Measurements from ENCODE around the gene ATG9A. TPM values are rescaled to one million over a fixed set of nuclear protein-coding genes. Genes with fewer than 3 reads are reported as not detected.
A peak's percentile ranks its signal among the peaks of the same experiment; 100 is the strongest.

The ATG9A gene
- total and polyA plus RNA-seq, 2 experiments from 2014 or later, result 75.1 to 85.0 TPM

DNA sequence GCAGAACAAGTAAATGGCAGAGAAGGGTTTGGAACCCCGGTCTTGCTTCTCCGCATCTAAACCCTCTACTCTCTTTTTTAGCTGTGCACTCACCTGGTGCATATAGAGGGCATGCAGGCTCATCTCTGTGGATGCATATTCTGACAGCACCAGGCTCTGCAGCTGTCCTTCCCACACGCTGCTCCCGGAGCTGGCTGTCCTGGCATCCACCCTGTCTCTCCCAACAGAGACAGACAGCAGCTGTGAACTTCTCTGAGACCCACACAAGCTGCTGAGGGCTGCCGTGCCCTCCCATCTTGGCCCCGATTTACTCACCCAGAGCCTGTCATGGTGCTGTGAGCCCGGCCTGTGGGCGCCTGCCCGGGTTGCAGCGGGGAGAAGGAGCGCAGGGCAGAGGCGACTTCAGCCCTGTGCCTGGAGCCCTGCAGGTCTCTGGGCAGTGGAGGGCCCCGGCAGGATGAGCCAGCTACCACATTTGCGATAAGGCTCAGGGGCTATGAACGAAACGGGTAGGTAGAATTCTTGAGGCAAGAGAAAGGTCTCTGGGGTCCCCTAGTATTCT, 7.4 kb downstream of the ATG9A start:
- H3K9me3 ChIP-seq (ENCODE audit: low read depth), result no peaks in the 10 kb centered on the region
- peaks cover 12% of the 10 kb centered on the region for H3K4me1 ChIP-seq (ENCODE audit: low read depth)
- H3K27ac ChIP-seq, result no peak overlapping the region
- TF ChIP-seq, protein P1, sequence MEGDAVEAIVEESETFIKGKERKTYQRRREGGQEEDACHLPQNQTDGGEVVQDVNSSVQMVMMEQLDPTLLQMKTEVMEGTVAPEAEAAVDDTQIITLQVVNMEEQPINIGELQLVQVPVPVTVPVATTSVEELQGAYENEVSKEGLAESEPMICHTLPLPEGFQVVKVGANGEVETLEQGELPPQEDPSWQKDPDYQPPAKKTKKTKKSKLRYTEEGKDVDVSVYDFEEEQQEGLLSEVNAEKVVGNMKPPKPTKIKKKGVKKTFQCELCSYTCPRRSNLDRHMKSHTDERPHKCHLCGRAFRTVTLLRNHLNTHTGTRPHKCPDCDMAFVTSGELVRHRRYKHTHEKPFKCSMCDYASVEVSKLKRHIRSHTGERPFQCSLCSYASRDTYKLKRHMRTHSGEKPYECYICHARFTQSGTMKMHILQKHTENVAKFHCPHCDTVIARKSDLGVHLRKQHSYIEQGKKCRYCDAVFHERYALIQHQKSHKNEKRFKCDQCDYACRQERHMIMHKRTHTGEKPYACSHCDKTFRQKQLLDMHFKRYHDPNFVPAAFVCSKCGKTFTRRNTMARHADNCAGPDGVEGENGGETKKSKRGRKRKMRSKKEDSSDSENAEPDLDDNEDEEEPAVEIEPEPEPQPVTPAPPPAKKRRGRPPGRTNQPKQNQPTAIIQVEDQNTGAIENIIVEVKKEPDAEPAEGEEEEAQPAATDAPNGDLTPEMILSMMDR (IDR thresholded peaks at IDR 0.05; ENCODE audit: low read depth, low read length), result no peak
- no peaks in the 10 kb centered on the region for H3K27me3 ChIP-seq
- DNase-seq (ENCODE audit: low read depth in 1 of 2, low spot score in 1 of 2), result no peak
- H3K36me3 ChIP-seq, result peaks cover 56% of the 10 kb centered on the region
- no peak overlapping the region for H3K4me3 ChIP-seq

DNA sequence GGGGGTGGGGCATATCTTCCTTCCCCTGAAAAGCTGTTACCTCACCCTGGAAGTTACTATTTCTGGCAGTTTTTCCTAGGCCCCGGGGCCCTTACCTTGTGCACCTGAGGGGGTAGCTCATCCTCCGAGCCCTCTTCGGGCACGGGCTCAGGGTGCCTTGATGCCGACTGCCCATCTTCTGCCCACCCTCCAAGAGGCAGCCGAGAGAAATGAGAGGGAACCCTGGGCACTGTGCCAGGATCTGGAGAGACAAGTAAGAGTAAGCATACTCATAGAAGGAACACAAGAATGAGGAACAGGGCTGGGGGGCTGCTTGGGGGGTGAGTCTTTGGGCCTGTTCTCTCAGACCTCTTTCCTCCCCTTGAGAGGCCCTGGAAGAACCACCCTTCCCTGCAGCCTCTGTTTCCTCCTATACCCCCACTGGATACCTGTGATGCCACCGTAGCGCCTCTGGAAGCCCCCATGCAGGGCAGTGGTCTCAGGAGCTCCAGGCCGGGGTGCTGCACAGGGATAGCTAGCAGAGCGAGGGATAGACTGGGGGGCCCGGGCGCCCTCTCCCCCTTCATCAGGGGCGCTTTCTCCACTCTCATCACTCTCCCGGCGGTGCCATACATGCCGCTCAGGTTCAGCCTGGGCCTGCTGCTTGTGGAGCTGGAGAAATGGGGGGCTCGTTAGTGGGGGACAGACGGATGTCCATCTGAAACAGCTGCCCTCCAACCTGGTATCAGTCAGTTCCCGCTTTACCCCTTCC, 8.6 kb downstream of the ATG9A start:
- Histone ChIP-seq H3K27me3 (no peaks in the 10 kb centered on the region), H3K36me3 (peaks cover 56% of the 10 kb centered on the region), H3K27ac (no peak overlapping the region), H3K9me3 (ENCODE audit: low read depth) (no peaks in the 10 kb centered on the region), H3K4me3 (no peak overlapping the region), H3K4me1 (ENCODE audit: low read depth) (peaks cover 12% of the 10 kb centered on the region)
- DNase-seq (ENCODE audit: low read depth in 1 of 2, low spot score in 1 of 2), result no peak
- TF ChIP-seq, protein P1 (IDR thresholded peaks at IDR 0.05; ENCODE audit: low read depth, low read length), result no peak

DNA sequence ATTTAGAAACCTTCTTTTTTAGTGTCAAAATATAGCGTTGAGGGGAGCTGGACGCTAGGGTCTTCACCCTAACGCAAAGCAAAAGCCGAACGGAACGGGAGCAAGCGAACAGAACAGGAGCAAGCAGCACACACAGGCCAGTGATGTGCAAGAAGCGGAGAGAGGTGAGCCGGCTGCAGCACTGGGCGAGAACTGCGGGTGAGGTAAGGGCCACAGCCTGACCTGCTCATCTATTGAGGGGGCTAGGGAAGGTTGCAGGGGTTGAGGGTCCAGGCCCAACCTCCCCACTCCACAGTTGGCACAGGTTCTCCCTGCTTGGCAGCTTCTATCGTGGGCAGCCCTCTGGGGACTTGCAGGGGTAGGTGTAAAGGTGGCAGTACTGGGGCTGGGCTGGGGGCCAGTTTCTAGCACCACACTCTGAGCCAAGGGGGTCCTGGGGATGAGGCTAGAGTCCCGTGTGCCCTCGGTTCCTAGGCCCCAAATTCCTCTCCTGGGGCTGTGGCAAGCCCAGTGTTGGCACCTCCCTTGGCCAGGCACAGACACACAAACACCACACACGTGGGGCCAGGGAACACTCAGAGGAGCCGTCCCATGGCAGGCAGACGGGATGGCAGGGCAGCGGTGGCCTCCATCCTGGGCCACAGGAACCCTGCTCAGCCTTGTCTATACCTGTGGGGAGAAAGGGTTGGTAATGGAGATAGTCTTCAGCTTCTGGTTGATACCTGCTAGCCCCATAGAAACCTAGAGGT, 9.5 kb downstream of the ATG9A start:
- Histone ChIP-seq H3K27me3 (no peaks in the 10 kb centered on the region), H3K9me3 (ENCODE audit: low read depth) (no peaks in the 10 kb centered on the region), H3K27ac (no peak overlapping the region), H3K36me3 (peaks cover 50% of the 10 kb centered on the region), H3K4me1 (ENCODE audit: low read depth) (peaks cover 12% of the 10 kb centered on the region), H3K4me3 (no peak overlapping the region)
- TF ChIP-seq, protein P1 (IDR thresholded peaks at IDR 0.05; ENCODE audit: low read depth, low read length), result no peak
- DNase-seq (ENCODE audit: low read depth in 1 of 2, low spot score in 1 of 2), result no peak

DNA sequence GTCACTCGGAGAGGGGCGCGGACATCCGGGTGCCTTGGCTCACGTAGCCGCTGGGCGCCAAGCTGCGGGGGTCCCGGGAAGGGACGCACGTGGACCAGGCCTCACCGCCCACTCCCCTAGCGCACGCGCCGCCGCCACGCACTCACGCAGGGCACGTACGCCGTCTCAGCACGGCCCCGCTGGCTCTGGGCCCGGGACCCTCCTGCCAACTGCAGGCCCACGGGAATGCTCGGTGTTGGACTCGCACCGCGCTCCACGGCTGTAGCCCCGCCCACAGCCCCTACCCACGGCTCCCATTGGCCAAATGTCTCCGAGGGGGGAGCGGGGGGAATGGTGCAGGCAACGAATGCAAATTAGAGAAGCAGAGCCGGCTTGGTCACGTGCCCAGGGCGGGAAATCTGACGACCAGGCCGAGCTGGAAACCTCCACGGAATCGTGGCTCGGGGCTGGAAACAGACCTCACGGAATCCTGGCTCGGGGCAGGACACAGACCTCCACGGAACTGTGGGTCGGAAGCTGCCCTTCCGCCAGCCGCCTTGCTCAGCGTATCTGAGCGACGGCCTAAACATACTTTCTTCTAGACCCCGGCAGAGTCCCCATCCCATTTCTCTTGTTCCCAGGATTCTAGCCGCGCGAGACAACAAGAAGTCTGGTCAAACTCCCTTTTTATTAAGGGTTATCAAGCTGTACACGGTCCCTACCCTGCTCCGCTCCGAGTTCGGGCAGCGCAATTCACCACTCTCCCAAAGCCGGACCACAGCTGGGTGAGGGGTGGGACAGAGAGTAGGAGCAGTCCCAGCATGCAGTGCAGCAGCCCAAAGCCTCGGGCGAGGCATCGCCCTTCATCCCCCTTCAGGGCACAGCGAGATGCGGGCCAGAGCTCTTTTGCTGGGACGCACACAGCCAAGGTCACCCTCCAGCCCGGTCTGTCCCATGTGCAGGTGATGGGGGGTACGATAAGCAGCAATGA, 10.4 kb downstream of the ATG9A start, which contains the start of gene ABCB6:
Gene ABCB6, minus strand, starts transcription at position 227 of the 970 bp plus-strand sequence. CDS start 285 bp downstream, outside the sequence.
- TF ChIP-seq, protein P1 (IDR thresholded peaks at IDR 0.05; ENCODE audit: low read depth, low read length), result no peak
- Histone ChIP-seq H3K36me3 (peaks cover 40% of the 10 kb centered on the region), H3K9me3 (ENCODE audit: low read depth) (no peaks in the 10 kb centered on the region), H3K27ac (peak within 1 kb of the TSS; percentile 80), H3K27me3 (no peaks in the 10 kb centered on the region), H3K4me3 (peak within 1 kb of the TSS; percentile 34), H3K4me1 (ENCODE audit: low read depth) (peaks cover 12% of the 10 kb centered on the region)
- peak; percentile 93 to 98 for DNase-seq (ENCODE audit: low read depth in 1 of 2, low spot score in 1 of 2)

Data from cardiac muscle cell (in vitro differentiated cells and primary cell).